Measurements from ENCODE around the gene DEPDC1B.
"Not testable (repeated sequence)": the region's sequence is repeated elsewhere in the genome, so short reads cannot be mapped to it uniquely, and the experiment has no call there.

The DEPDC1B gene

GRCh38 chr5:60699288-60699608 is 718 bp downstream of the DEPDC1B start:
- DNase-seq (ENCODE audit: low read depth in 1 of 2, low spot score in 1 of 2) = no peak

GRCh38 chr5:60698336-60698735 is 1.6 kb downstream of the DEPDC1B start:
- no peak for DNase-seq (ENCODE audit: low read depth in 1 of 2, low spot score in 1 of 2)

GRCh38 chr5:60690326-60690725 is 9.6 kb downstream of the DEPDC1B start:
- DNase-seq (ENCODE audit: low read depth in 1 of 2, low spot score in 1 of 2) = no peak

GRCh38 chr5:60688980-60689379 is 11.0 kb downstream of the DEPDC1B start:
- DNase-seq (ENCODE audit: low read depth in 1 of 2, low spot score in 1 of 2) = no peak

- DNase-seq (ENCODE audit: low read depth in 1 of 2, low spot score in 1 of 2) = no peak
Measured at GRCh38 chr5:60687927-60688720, 11.8 kb downstream of the DEPDC1B start.

- no peak for DNase-seq (ENCODE audit: low read depth in 1 of 2, low spot score in 1 of 2)
Measured at GRCh38 chr5:60686157-60686556, 13.8 kb downstream of the DEPDC1B start.

- DNase-seq (ENCODE audit: low read depth in 1 of 2, low spot score in 1 of 2) = no peak
Measured at GRCh38 chr5:60685700-60686099, 14.3 kb downstream of the DEPDC1B start.

- DNase-seq (ENCODE audit: low read depth in 1 of 2, low spot score in 1 of 2) = no peak
Measured at GRCh38 chr5:60685028-60685427, 14.9 kb downstream of the DEPDC1B start.

- not testable (repeated sequence) for DNase-seq (ENCODE audit: low read depth in 1 of 2, low spot score in 1 of 2)
Measured at GRCh38 chr5:60682007-60682406, 18.0 kb downstream of the DEPDC1B start.

- no peak for DNase-seq (ENCODE audit: low read depth in 1 of 2, low spot score in 1 of 2)
Measured at GRCh38 chr5:60679816-60680215, 20.1 kb downstream of the DEPDC1B start.

GRCh38 chr5:60677850-60678664 is 21.9 kb downstream of the DEPDC1B start:
- DNase-seq (ENCODE audit: low read depth in 1 of 2, low spot score in 1 of 2) = no peak

- no peak for DNase-seq (ENCODE audit: low read depth in 1 of 2, low spot score in 1 of 2)
Measured at GRCh38 chr5:60675286-60675685, 24.7 kb downstream of the DEPDC1B start.

GRCh38 chr5:60674251-60675069 is 25.5 kb downstream of the DEPDC1B start:
- no peak for DNase-seq (ENCODE audit: low read depth in 1 of 2, low spot score in 1 of 2)

GRCh38 chr5:60673334-60673733 is 26.6 kb downstream of the DEPDC1B start:
- DNase-seq (ENCODE audit: low read depth in 1 of 2, low spot score in 1 of 2) = no peak

GRCh38 chr5:60672693-60673264 is 27.2 kb downstream of the DEPDC1B start:
- no peak for DNase-seq (ENCODE audit: low read depth in 1 of 2, low spot score in 1 of 2)

GRCh38 chr5:60671899-60672692 is 27.9 kb downstream of the DEPDC1B start:
- DNase-seq (ENCODE audit: low read depth in 1 of 2, low spot score in 1 of 2) = no peak

- no peak for DNase-seq (ENCODE audit: low read depth in 1 of 2, low spot score in 1 of 2)
Measured at GRCh38 chr5:60670749-60671148, 29.2 kb downstream of the DEPDC1B start.

GRCh38 chr5:60668686-60669304 is 31.2 kb downstream of the DEPDC1B start:
- no peak for DNase-seq (ENCODE audit: low read depth in 1 of 2, low spot score in 1 of 2)

GRCh38 chr5:60651872-60652620 is 47.9 kb downstream of the DEPDC1B start:
- DNase-seq (ENCODE audit: low read depth in 1 of 2, low spot score in 1 of 2) = no peak
